GM15510 (cell line): ENCODE data around the gene SHC3.

Source experiments
- POLR2A ChIP-seq: IDR thresholded peaks from 3 replicates; pipeline ENCODE4 v1.6.1; 2011; ENCODE audit warnings: borderline replicate concordance; ENCODE audit not compliant: insufficient read length; ENCODE audit errors: extremely low read depth

Gene SHC3

GRCh38 chr9:88979021-88979420 lies 199.6 kb downstream of the SHC3 start:
- no peak for TF ChIP-seq POLR2A

- no peak for TF ChIP-seq POLR2A
These were observed 200.6 kb downstream of the SHC3 start for GRCh38 chr9:88978034-88978433.

DNA sequence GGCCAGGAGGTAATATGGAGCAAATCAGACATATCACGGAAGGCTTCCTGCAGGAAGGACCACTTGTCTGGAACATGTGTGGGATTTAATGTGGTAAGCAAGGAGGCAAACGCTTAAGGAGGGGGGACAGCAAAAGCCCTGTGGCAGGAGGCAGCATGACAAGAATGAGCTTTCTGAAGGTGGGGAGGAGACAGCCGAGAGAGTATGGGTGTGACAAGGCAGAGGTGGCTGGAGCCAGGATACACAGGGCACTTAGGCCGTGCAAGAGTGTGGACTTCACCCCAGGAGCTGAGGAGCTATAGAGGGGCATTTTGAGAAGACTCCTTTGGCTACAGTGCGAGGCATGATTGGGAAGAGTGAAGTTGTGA lies 201.7 kb downstream of the SHC3 start:
- TF ChIP-seq POLR2A, result no peak

DNA sequence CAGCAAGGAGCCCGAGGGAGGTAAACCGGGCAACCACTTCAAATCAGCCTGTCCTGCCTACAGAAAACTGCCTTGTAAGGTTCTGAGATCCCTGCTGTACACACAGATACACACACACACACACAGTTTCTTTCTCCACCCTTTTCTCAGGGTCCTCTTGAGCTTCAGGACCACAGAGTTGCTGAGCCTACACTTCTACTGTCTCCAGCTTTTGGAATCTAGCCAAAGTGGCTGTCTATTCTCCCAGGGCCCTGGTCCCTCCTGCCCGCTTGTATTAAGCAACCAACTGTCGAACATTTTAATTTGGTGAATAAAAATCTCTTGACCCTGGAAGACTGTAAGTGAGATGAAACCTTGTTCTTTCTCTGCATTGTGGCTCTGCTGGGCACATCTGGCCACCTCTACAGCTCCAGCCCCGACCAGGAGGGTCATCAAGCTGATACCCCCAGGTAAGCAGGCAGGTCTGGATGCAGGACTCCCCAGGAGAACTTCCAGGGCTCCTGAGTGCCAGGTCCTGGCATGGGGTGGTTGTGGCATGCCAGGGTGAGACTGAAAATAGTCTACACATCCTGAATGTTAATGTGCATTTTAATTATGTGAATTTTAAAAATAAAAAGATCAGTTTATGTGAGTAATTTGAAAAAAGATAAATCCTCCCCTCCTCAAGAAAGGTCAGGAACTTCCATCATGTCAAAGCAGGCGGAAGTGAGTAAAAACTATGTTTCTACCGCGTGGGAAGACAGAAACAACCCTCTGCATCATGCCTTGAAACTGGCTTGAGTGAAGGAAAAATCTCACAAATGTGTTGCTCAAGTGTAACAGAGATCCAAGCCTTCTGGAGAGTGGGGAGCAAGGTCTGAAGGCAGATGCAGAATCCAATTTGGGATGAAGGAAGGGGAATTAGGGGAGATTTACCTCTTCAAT lies 202.4 kb downstream of the SHC3 start:
- TF ChIP-seq POLR2A, result no peak

GRCh38 chr9:88974641-88975040 lies 204.0 kb downstream of the SHC3 start:
- no peak for TF ChIP-seq POLR2A

GRCh38 chr9:88973281-88974045 lies 205.2 kb downstream of the SHC3 start:
- no peak for TF ChIP-seq POLR2A

- no peak for TF ChIP-seq POLR2A
These were observed 206.2 kb downstream of the SHC3 start for GRCh38 chr9:88972401-88972800.

DNA sequence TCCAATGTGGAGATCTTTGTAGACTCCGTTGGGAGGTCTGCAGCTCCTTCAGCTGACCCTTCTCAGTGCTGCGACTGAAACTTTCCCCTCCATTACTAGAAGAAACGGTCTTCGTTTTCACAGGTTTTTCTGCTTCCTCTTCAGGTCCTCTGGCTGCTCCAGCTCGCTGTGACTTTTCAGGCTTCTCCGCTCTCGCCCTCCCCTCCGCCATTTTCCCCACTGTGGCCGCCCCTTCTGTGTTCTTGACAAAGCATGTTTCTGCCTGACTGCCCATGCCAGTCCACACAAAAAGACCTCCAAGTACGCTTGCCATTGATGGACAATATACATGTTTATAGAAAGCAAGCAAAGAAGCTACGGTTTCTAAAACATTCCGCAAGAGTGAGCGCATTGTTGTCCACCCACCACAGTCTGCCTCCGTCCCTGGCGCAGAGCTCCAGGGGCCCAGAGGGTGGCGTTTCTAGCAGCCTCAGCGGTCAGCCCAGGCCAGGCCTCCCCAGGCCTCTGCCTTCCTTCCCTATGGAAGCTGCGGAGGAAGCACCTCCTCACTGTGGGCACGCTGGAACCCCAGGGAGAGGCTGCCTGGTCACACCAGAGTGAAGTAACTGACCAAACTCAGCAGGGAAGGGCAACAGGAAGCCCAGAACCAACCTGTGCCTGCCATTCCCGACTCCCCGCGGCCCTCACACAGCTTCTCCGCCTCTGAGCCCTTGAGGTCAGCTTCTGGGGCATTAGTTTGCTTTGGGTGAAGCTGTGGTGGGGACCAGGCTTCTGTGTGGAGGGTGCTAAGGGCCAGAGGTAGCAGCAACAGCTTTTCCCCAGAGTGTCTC lies 207.3 kb downstream of the SHC3 start:
- TF ChIP-seq POLR2A, result no peak

DNA sequence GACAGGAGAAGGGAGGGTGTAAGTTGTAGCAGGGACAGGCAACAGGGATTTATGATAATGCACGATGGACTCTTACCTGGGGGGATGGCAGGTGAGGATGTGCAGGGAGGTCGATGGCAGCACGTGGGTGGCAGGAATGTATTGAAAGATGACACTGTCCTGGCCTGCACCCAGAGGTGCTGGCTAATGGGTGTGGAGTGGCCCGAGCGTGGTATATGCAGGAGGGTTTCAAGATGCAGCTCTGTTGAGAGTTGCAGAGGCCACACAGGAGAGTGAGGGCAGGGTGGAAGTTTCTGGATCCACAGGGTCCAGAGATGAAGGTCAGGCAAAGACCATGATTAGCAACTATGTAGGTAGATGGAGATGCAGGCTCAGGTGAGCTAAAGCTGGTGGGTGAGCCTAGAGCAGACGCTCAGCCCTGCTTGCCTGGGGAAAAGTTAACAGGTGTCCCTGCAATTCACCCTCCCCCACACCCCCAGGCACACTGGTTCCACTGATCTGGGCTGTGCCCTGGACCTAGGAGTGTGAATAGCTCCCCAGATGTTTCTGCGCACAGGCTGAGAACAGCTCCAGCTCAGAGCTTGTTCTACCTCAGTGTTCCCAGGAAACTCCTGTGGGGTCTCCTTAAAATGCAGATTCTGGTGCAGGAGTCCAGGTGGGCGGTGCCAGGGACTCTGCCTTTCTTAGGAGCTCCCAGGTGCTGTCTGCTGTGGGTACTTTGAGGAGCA lies 208.8 kb downstream of the SHC3 start:
- no peak for TF ChIP-seq POLR2A

- no peak for TF ChIP-seq POLR2A
These were observed 209.8 kb downstream of the SHC3 start for GRCh38 chr9:88968799-88969198.

GRCh38 chr9:88966894-88967676 lies 211.5 kb downstream of the SHC3 start:
- TF ChIP-seq POLR2A, result no peak

DNA sequence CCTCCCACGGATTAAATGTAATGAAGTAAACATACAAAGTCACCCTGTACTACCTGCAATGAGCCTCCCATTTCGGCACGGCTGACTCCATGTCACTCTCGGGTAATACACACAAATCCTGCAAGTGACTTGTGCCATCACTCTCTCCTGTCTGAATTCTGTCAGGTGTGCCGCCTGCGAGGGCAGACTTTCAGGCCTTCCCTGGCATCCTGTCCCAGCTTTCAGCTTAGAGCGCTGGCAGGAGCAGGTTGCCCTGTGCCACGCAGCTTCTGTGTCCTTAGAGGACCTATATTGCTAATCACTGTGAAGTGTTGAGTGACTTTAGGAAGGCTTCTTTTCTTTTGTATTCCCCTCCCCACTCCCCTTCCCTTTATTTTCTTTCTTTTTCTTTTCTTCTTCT lies 213.1 kb downstream of the SHC3 start:
- TF ChIP-seq POLR2A, result no peak

DNA sequence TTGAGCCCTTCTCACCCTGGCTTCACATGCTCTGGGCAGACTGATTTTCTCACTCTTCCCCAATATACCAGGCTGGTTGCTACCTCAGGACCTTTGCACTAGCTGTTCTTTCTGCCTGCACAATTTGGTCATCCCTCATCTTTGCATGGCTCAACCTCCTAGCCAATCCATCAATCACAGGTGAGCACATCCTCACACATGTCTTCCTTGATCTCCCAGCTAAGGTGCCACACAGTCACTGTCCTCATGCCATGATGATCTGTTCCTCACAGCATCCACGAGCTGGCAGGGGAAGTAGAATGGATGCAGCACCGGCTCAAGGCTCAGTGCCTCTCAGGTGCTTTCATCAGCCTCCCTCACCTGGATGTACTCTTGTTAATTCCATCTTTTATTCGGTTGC lies 218.0 kb downstream of the SHC3 start:
- TF ChIP-seq POLR2A, result no peak

GRCh38 chr9:88959727-88960469 lies 218.7 kb downstream of the SHC3 start:
- no peak for TF ChIP-seq POLR2A

- no peak for TF ChIP-seq POLR2A
These were observed 221.1 kb downstream of the SHC3 start for GRCh38 chr9:88957526-88957925.
